Keratinocyte (primary cell): ENCODE measurements around the gene DOK6.

Experiments
- CTCF ChIP-seq, 3 experiments: IDR thresholded peaks in 1 of 3; conservative IDR thresholded peaks in 1 of 3; optimal IDR thresholded peaks in 1 of 3; 2 replicates in 2 of 3; 3 replicates in 1 of 3; pipeline versions ENCODE3 to v1.5.1; 2011; ENCODE audit warnings: low read length in 3 of 3, mild to moderate bottlenecking in 3 of 3, moderate library complexity in 2 of 3, control low read depth in 1 of 3, inconsistent platforms in 1 of 3; ENCODE audit not compliant: insufficient read depth in 2 of 3; ENCODE audit errors: extremely low read depth in 1 of 3
- EZH2 ChIP-seq: IDR thresholded peaks from one replicate; pipeline ENCODE4 v1.6.1; 2012; ENCODE audit warnings: inconsistent platforms, mild to moderate bottlenecking, low read length, moderate library complexity

GRCh38 chr18:69596345-69596744, 195.7 kb downstream of the DOK6 start:
- TF ChIP-seq CTCF (optimal IDR thresholded peaks at IDR 0.05 in 1 of 3, IDR thresholded peaks at IDR 0.05 in 1 of 3, conservative IDR thresholded peaks at IDR 0.05 in 1 of 3; ENCODE audit: extremely low read depth in 1 of 3, insufficient read depth in 2 of 3, low read length in 3 of 3) (no peak), EZH2 (no peak)
